Measurements from ENCODE around the gene MSL3B.
A peak's percentile ranks its signal among the peaks of the same experiment; 100 is the strongest.
"Not testable (repeated sequence)": the region's sequence is repeated elsewhere in the genome, so short reads cannot be mapped to it uniquely, and the experiment has no call there.

The MSL3B gene

DNA sequence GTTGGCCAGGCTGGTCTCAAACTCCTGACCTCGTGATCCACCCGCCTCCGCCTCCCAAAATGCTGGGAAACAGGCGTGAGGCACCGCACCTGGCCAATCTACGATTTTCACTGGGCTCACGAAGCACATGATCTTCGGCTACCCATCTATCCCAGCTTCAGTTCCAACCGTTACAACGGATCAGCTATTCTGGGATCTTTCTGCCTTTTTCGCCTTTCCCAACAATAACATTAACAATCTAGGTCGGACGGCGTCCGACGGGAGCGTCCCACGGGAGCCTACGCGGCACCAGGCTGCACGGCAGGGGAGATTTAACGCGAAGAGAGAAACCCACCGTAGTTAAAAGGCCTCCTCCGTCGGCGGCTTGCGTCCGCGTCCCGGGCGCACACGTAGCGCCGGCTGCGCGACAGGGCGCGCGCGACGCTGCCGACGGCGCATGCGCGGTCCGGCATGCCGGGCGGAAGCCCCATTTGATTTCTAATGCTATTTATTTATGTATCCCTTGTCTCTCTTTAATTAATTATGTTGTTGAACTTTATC, at the start of gene MSL3B:
MSL3B (minus strand) TSS at position 394 of the 540 bp plus-strand sequence.
- peak; percentile 20 to 66 (median 44) for DNase-seq

- DNase-seq: no peak
Observed at GRCh38 chr2:233917116-233917515, 48.9 kb upstream of the MSL3B start, which contains the start of gene TRPM8. Gene TRPM8 (plus strand): TSS chr2:233917373. CDS start chr2:233926538, 9,165 bp downstream.

DNA sequence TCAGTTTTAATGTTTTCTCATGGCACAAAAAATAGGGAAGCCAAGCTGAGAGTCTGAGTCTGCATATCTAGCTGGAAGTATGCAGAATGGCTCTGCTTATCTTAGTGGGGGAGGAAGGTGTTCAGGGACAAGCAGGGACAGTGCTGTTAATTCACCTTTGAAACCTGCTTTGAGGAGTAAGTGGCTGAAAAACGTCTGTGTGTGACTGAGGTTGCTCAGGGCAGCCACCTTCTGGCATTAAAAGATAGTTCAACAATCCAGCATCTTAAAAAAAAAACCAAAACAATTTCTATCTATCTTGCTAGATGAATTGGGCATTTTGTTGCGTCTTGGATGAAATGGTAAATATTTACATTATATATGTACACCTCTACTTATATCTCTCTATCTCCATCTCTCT, 46.9 kb upstream of the MSL3B start:
- DNase-seq: no peak

DNA sequence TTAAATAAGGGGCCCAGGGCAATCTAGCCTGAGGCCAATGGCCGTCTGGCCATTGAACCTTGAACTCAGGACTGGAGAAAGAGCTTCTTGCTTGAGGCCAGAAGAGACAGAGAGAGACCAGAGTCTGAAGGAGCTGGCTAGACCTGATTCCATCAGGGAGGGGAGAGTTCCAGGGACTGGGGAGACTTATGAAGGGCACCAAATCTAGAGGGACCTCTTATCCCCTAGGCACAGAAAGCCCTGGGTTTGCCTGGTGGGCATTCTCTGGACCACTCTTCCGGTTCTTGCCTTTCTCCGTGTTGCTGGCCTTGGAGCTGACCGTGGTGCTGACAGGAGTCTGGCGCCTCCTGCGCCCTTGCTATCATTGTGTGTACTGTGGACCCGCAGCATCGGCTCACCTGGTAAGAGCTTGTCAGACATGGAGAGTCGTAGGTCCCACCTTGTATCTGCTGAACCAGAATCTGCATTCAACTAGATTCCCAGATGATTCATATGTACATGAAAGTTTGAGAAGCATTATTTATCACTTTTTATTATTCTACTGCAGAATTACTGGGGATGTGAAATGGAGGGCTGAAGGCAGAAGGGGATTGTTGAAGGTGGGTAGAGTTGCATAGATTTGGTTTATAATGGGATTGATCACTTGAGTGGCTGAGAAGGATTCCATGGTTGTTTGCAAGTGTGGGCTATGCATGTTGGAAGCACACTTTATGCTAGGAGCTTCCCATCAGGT, 44.7 kb upstream of the MSL3B start:
- peak in 1 of 5 donors; percentile 7 for DNase-seq

- DNase-seq: no peak
Observed at GRCh38 chr2:233907627-233908026, 39.4 kb upstream of the MSL3B start.

DNA sequence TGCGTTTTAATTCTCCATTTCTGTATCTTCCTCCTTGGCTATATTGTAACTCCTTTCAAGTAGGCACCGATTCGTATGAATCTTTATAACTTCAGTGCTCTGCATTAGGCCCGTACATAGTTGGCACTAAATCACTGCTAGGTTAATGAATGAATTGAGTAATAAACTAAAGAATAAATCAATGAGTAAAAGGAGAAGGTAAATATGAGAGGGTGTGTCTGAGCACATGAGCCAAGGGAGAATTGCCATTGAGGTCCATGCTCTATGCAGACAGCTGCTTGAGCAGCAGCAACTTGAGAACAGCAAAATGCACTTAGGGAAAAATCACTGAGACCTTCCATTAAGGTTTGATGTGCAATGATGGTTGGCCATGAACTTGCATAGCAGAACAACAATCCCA, 37.8 kb upstream of the MSL3B start:
- no peak for DNase-seq

GRCh38 chr2:233901884-233902283, 33.7 kb upstream of the MSL3B start:
- DNase-seq: no peak

- no peak for DNase-seq
Observed at GRCh38 chr2:233901367-233901766, 33.2 kb upstream of the MSL3B start.

- not testable (repeated sequence) for DNase-seq
Observed at GRCh38 chr2:233896253-233896652, 28.1 kb upstream of the MSL3B start.

- DNase-seq: no peak
Observed at GRCh38 chr2:233892793-233893192, 24.6 kb upstream of the MSL3B start.

DNA sequence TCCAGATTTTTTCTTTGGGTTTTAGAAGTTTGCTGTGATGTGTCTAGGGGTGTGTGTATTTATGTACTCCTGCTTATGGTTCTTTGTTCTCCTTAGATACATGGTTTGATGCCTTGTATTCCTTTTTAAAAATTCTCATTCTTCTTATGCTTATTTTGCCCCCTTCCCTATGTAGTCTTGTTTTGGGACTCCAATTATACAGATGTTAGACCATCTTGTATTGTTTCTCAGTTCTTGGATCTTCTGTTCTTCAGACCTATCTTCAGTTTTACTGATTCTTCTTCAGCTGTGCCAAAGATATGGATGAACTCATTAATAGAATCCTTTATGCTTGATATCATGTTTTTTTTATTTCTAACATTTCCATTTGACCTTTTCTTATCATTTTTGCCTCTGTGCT, 14.2 kb upstream of the MSL3B start:
- no peak for DNase-seq

DNA sequence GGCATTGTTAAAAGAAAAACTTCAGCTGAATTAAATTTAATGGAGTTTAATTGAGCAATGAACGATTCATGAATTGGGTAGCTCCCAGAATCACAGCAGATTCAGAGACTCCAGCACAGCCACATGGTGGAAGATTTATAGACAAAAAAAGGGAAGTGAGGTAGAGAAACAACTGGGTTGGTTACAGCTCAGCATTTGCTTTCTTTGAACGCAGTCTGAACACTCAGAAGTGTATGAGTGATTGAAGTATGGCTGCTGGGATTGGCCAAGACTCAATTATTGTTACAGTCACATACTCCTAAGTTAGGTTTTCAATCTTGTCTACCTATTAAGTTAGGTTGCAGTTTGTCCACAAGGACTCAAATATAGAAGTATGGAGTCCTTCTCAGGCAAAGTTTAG, 3.9 kb upstream of the MSL3B start:
- DNase-seq: not testable (repeated sequence)

DNA sequence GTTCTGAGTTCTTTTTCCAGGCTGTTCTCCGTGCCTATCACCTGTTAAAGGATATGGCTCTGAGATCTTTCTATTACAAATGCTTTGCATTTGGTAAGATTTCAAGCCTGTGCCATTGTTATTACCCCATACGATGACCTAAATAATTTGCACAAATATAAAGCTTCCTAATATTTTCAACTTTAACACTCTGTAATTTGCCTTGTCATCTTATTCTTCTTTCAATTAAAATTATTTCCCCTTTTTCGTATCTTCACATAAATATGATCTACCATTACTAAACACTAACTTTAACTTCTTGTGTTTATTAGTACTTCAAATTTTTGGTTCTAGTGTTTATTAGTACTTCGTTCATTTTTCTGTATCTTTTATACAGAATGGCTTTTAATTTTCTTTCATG, 3.2 kb upstream of the MSL3B start:
- no peak for DNase-seq

DNA sequence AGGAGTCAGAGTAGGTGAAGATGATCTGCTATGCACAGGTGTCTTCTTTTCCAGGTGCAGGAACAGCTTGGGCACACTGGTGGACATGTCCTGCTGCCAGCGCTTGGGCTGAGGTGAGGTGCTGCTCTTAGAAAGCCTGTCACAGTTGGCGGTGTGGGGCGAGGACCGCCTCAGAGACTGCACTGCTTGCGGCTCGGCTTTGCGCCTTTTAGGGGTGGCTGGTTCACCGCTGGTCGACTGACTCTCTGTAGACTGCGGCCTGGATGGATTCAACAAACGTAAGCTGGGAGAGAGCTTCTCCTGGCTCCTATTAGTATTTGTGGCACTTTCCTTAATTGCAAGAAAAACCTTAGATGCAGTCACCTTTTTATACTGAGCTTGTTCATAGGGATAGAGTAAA, 1.7 kb downstream of the MSL3B start:
- no peak for DNase-seq

- DNase-seq: no peak
Observed at GRCh38 chr2:233865838-233866237, 2.3 kb downstream of the MSL3B start.

GRCh38 chr2:233862261-233862768, 5.9 kb downstream of the MSL3B start:
- no peak for DNase-seq

DNA sequence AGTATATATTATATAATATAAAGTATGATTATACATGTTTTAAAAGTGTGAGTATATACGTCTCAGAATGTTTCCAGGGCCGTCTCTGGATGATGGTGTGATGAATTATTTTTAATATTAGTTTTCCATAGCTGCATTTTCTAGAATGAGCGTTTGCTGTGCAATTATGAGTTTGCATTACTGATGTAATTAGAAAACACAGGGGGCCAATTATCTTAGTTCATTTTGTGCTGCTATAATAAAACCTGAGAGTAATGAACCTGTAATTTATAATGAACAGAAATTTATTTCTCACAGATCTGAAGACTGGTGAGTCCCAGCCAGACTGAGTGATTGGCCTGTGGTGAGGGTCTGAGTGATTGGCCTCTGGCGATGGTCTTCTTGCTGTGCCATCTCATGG, 9.9 kb downstream of the MSL3B start:
- no peak for DNase-seq

GRCh38 chr2:233857511-233858141, 10.6 kb downstream of the MSL3B start:
- DNase-seq: peak in 3 of 5 donors; percentile 36 to 51 (median 37)

- DNase-seq: no peak
Observed at GRCh38 chr2:233856184-233856583, 12.0 kb downstream of the MSL3B start.

DNA sequence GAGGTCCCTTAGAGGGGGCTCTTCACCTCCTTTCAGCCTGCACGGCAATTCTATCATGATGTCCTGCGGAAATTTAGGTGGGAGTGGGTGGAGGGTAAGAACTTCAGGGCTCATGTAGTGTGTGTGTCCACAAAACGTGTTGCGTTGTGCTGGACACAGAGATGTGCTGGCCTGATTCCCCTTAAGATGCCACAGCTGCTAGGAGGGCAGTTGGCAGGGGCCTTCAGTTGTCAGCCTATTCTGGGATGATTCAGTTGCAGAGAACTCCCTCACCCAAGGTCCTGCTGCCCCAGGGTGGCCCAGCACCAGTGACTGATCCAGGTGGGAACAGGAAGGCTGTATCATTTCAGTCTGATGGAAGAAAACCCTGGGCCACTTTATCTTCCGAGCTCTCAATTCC, 12.8 kb downstream of the MSL3B start:
- DNase-seq: no peak

DNA sequence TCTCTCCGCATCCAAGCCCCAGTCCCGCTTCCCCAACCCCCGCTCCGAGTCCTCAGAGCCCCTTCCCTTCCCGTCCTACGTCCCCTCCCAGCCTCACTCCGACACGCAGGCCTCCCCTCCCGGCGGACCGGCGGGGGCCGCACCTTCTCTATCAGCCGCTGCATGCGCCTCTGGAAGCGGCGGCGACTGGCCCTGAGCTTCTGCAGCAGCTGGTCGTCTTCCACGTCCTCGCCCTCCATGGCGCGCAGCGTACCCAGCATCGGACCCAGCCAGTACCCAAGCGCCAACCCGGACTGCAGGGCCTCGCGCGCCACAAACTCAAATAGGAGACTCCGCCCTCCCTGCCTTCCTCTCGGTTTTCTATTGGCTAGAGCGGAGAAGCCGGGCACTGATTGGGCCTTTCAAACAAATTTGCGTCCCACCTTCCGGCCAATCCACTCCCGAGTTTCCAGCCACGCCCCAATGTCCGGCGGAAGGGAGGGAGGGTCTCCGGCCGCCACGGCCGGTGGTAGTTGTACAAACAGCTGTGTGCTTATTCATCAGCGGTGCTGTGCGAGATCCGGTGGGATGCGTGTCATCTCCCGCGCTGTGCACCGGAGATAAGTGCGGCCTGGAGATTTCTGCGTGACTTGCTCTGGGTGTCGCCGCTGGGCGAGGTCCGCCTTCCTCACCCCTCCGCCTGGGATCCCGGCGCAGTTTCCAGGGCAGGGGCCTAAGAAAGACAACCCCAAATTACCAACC, 13.8 kb downstream of the MSL3B start, which contains the start of gene HJURP:
HJURP (minus strand) TSS at position 295 of the 741 bp plus-strand sequence; CDS start at position 260, 35 bp downstream.
- peak; percentile 74 to 98 (median 82) for DNase-seq

DNA sequence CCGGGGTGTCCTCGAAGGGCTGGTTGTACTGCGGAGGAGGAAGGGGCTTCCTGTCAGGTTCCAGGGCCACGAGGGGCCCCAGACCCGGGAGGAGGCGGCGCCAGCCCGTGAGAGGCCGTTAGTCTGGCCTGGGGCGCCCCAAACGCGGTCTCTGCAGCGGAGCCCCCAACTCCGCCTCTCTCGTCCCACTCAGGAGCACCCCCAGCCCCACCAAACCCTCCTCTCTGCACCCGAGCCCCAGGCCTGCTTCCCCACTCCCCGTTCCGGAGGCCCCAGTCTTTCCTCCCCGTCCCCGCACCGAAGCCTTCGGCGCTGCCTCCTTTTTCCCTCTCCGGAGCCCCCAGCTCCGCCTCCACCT, 14.3 kb downstream of the MSL3B start:
- no peak for DNase-seq

- no peak for DNase-seq
Observed at GRCh38 chr2:233853353-233853752, 14.8 kb downstream of the MSL3B start.

All from T-helper 1 cell (primary cell).